Posterior cingulate gyrus (tissue), 11 donors: ENCODE measurements around the gene UMAD1.
A peak's percentile ranks its signal among the peaks of the same experiment; 100 is the strongest.

Source experiments
- DNase-seq, 10 donors: peaks; one replicate each; pipeline versions ENCODE4 v3.0.0 to v3.0.0-alpha.2; 2020 to 2021; ENCODE audit warnings: mixed read lengths in 3 of 10
- intact Hi-C: fragments of 100-400 bp; cut with DNase I; formaldehyde crosslinking; loops from one replicate; pipeline ENCODE4 v1.15.1; 2023

The UMAD1 gene

GRCh38 chr7:7911369-7912123 is 271.0 kb downstream of the UMAD1 start:
- intact Hi-C loops = no loop called here
- no peak for DNase-seq

- no peak for DNase-seq
- intact Hi-C loops = no loop called here
Measured at GRCh38 chr7:7912937-7913336, 272.4 kb downstream of the UMAD1 start.

- no peak for DNase-seq
- intact Hi-C loops = no loop called here
Measured at GRCh38 chr7:7913504-7913903, 273.0 kb downstream of the UMAD1 start.

GRCh38 chr7:7914547-7914946 is 274.0 kb downstream of the UMAD1 start:
- no peak for DNase-seq
- intact Hi-C loops = no loop called here

GRCh38 chr7:7916064-7916463 is 275.5 kb downstream of the UMAD1 start:
- peak in 1 of 10 donors; percentile 34 for DNase-seq
- intact Hi-C loops = no loop called here

GRCh38 chr7:7917593-7917992 is 277.0 kb downstream of the UMAD1 start:
- DNase-seq = no peak
- intact Hi-C loops = no loop called here

GRCh38 chr7:7918736-7919448 is 278.3 kb downstream of the UMAD1 start:
- intact Hi-C loops = no loop called here

GRCh38 chr7:7919449-7919945 is 278.9 kb downstream of the UMAD1 start:
- DNase-seq = no peak
- intact Hi-C loops = no loop called here

More at GRCh38 chr7:7918736-7919448, 278.3 kb downstream of the UMAD1 start:
- no peak for DNase-seq

GRCh38 chr7:7920056-7920455 is 279.5 kb downstream of the UMAD1 start:
- no peak for DNase-seq
- intact Hi-C loops = loop anchor here (5.0 kb wide), 1 partner anchor 47 kb away; the partner anchor contains the start of gene GLCCI1

GRCh38 chr7:7920481-7920880 is 279.9 kb downstream of the UMAD1 start:
- no peak for DNase-seq
- intact Hi-C loops = loop anchor here (5.0 kb wide), 1 partner anchor 47 kb away; the partner anchor contains the start of gene GLCCI1

GRCh38 chr7:7921830-7922229 is 281.3 kb downstream of the UMAD1 start:
- DNase-seq = no peak
- intact Hi-C loops = loop anchor here (5.0 kb wide), 1 partner anchor 45 kb away; the partner anchor contains the start of gene GLCCI1

GRCh38 chr7:7922684-7923385 is 282.3 kb downstream of the UMAD1 start:
- no peak for DNase-seq
- intact Hi-C loops = loop anchor here (5.0 kb wide), 1 partner anchor 44 kb away; the partner anchor contains the start of gene GLCCI1

GRCh38 chr7:7923818-7924217 is 283.3 kb downstream of the UMAD1 start:
- intact Hi-C loops = loop anchor here (5.0 kb wide), 1 partner anchor 43 kb away; the partner anchor contains the start of gene GLCCI1
- DNase-seq = no peak

- no peak for DNase-seq
- intact Hi-C loops = loop anchor here (5.0 kb wide), 1 partner anchor 43 kb away; the partner anchor contains the start of gene GLCCI1
Measured at GRCh38 chr7:7924303-7924702, 283.8 kb downstream of the UMAD1 start.
